GM21786 (cell line): ENCODE measurements around the gene RPL7A.
"Not testable (repeated sequence)": the region's sequence is repeated elsewhere in the genome, so short reads cannot be mapped to it uniquely, and the experiment has no call there.

Experiments
- ATAC-seq: cut with Tn5 transposase; IDR thresholded peaks from one replicate; pipeline ENCODE4 v1.9.1; 2021; ENCODE audit not compliant: unreplicated experiment

The RPL7A gene

GRCh38 chr9:133327834-133328484 lies 20.1 kb upstream of the RPL7A start:
- no peak for ATAC-seq

- not testable (repeated sequence) for ATAC-seq
Measured at GRCh38 chr9:133329306-133330156, 18.5 kb upstream of the RPL7A start.

- ATAC-seq: no peak
Measured at GRCh38 chr9:133331221-133331620, 16.8 kb upstream of the RPL7A start.

DNA sequence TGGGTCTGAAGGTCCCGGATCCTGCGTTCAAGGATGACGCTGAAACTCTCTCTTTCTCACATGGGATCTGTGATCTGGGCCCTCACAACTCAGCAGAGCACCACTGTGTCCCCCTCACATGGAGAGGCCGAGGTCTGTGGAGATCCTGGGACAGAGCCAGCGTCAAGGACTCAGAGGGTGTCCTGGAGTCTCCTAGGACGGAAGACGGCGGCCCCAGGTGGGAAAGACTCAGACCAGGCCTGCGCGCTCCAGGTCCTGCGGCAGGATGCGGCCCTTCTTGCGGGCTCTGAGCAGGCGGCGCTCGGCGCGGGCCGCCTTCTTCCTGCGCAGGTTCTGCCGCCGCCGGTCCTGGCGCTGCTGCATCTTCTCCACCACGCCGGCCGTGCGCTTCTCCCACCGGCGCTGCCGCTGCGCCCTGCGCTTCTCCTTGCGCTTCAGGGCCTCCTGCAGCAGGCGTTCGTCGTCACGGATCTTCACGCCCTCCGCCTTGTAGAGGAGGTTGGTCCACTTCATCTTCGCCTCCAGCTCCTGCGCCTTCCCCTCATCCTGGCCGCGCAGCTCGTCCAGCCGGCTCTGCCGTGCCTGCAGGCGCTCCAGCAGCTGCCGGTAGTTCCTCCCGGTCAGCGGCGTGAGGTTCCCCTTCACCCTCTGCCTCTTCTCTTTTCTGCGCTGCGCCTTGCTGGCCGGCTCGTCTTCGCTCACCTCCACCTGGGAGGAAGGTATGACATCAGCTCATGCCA lies 16.2 kb upstream of the RPL7A start:
- no peak for ATAC-seq

- ATAC-seq: no peak
Measured at GRCh38 chr9:133332381-133332730, 15.7 kb upstream of the RPL7A start.

GRCh38 chr9:133333011-133333410 lies 15.0 kb upstream of the RPL7A start:
- ATAC-seq: no peak

- ATAC-seq: no peak
Measured at GRCh38 chr9:133333566-133333965, 14.5 kb upstream of the RPL7A start.

DNA sequence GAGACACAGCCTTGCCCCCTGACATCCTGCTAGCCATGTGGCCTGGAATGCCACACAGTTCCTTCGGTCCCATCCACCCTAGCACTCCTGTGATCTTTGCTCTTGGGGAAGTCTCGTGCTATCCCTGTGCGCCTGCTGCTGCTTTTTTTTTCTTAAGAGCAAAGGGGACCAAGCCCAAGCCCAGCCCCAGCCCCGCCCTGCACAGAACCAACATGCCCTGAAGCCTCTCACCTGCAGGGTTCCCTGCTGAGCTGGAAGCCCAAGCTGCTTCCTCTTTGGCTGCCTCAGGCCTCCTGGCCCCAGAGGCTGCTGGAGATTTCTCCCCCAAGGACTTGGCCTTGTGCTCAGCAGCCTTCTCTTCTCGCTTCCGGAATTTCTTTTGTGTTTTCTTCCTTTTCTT lies 13.9 kb upstream of the RPL7A start:
- ATAC-seq: no peak

- not testable (repeated sequence) for ATAC-seq
Measured at GRCh38 chr9:133334888-133335287, 13.1 kb upstream of the RPL7A start.

GRCh38 chr9:133335924-133336811 lies 11.8 kb upstream of the RPL7A start, which contains the start of gene SURF6:
Gene SURF6 (minus strand): TSS chr9:133336188. CDS start chr9:133336132, 56 bp downstream.
- ATAC-seq: peak; percentile 82

DNA sequence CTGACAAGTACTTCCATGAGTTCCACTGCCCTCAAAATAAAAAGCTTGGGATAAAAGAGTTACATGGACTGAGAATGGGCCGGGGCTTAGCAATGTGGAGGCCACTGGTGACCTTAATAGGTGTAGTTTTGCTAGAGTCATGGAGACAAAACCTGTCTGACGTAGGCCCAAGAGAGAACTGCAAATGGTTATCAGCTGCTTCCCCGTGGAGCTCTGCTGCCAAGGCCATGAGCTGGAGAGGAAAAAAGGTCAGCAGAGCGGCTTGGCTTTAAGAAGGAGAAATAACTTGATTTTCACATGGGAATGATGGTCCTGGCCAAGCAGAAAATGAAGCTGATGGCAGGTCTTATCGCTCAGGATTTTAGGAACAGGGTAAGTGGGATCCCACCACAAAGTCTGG lies 8.4 kb upstream of the RPL7A start:
- ATAC-seq: no peak

- ATAC-seq: no peak
Measured at GRCh38 chr9:133340256-133340655, 7.8 kb upstream of the RPL7A start.

GRCh38 chr9:133340916-133341315 lies 7.1 kb upstream of the RPL7A start:
- no peak for ATAC-seq

DNA sequence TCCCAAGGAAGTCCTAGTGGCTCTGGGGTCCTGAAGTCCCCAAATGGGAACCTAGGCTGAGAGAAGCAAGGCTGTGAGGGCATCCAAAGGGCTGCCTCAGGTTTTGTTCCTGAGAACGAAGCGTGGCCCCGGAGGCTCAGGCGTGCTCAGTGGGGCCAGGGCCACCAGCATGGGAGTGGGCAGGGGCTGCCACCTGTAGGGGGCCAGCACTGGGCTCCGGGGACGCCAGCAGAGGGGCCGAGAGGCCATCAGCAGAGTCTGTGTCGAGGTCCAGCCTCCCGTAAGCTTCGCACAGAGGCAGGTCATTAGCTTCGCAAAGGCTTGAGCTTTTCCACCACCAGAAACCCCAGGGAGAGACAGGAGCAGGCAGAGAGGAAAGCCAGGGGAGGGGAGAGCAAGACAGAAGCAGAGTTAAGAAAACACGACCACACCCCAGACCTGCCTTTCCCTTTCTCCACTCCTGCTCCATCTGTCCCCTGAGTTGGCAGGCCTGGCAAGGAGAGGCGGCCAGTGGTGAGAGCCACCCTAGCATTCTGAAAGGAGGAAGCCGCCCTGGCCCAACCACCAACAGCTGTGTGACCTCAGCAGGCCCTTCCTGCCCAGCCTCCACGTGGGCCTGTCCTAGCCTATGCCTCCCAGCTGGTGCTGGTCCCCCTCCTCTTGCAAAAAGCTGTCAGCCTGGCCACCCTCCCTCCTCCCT lies 6.5 kb upstream of the RPL7A start:
- ATAC-seq: no peak

DNA sequence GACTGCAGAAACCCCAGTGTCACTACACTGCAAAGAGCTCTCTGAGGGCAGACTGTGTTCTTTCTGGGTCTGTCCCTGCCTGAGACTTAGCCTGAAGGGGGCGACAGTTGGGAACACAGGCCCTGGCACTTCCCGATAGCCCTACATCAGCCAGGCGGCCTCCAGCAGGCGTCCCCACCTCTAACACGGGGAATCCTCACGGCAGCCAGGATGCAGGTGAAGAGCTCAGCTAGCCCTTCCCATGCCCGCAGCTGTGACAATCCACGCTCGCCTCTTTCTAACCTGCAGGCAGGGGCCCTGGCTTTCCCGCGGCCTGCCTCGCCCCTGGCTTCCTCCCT lies 6.0 kb upstream of the RPL7A start:
- no peak for ATAC-seq

DNA sequence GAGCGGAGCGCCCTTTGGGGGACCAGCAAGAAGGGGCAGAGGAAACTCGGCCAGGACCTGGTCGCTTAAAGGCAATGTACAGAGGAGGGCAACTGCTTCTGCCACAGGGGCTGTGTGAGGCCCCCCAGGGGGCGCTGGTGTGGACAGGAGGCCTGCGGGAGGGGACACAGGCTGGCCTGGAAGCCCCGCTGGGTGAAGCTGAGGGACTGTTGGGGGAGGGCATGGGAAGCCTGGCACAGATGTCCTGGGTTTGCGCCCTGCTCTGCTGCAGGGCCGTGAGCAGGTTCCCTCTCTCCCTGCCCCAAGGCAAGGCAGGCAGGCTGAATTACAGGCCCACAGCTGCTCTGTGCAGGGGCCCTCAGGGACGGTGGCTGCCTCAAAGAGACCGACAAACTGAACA lies 5.4 kb upstream of the RPL7A start:
- no peak for ATAC-seq

GRCh38 chr9:133344071-133344470 lies 3.9 kb upstream of the RPL7A start:
- ATAC-seq: no peak

- ATAC-seq: no peak
Measured at GRCh38 chr9:133344979-133345378, 3.0 kb upstream of the RPL7A start.

DNA sequence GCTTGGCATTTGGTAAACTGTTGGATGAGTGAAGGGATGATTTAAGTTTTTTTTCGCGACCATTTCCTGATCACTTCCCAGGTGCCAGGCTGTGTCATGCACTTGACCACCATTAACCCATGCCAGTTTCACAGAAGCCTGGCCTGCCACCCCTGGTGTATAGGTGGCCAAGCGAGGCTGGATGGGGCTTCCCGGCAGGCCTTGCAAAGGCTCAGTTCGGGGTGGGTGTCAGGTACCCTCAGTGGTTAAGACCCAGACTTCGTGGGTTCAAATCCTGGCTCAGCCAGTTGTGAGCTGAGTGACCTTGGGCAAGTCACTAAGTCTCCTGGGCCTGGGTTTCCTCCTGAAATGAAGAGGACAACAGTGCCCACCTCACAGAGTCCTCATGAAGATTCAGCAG lies 2.4 kb upstream of the RPL7A start:
- ATAC-seq: no peak

DNA sequence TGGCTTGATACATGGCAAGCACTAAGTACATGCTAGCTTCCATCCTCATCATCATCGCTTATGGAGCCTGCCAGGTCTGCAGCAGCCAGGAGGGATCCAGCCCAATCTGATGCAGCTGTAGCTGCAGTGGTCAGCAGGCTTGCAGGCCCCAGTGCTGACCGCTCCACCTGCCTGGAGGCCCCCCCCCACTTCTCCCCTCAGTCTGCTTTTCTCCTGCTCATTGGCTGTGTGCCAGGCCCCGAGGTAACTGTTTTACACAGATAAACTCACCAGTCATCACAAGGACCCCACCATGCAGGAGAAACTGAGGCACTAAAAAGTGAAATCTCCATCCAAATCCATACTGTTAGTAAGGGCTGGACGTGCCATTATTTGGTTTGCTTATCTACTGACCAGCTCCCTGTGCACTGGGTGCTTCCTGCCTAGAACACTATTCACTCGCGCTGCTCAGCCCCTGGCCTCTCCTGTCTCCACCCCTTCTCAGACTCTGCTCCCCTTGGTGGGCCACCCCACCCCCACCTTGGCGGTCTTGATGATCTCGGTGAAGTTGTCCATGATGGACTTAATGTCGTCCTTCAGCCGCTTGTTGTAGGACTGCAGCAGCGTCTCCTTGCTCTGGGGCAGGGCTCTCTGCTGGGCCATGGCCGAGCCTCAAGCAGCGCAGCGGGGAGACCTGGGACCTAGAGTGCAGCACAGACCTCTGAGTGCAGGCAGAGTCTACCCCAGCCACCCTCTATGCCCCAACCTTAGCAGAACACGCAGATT lies 1.8 kb upstream of the RPL7A start:
- no peak for ATAC-seq
